IMR-90 (cell line): ENCODE results near the gene UBL7. TPM values are rescaled to one million over a fixed set of nuclear protein-coding genes. Genes with fewer than 3 reads are reported as not detected.
A peak's percentile ranks its signal among the peaks of the same experiment; 100 is the strongest.

Experiments
- ATAC-seq: fragments of 200-7000 bp; cut with Tn5 transposase; 2 replicates; pipeline ENCODE4 v1.9.1; 2020; ENCODE audit warnings: low read depth, mild to moderate bottlenecking, moderate library complexity
- BruUV-seq: library from RNA; stranded (reverse); fragments of 400-500 nt; replicated peaks from 2 replicates; lab custom pipeline; 2021; lab: Mats Ljungman, UMichigan
- CTCF ChIA-PET: fragments of 300-600 bp; formaldehyde crosslinking; extraction: SDS; loops from one replicate; lab custom pipeline; 2021; ENCODE audit warnings: antibody characterized with exemption; lab: Yijun Ruan, JAX
- POLR2A ChIA-PET: fragments of 300-600 bp; sonication (Branson Sonifier 250); formaldehyde crosslinking; loops from one replicate; lab custom pipeline; 2022; ENCODE audit warnings: antibody characterized with exemption; ENCODE audit not compliant: unreplicated experiment; lab: Charles Lee
- DNase-seq: peaks from one replicate; pipeline ENCODE4 v3.0.0; 2013
- H2AFZ ChIP-seq: replicated peaks from 2 replicates; pipeline ENCODE3; 2013; ENCODE audit warnings: low read length, mild to moderate bottlenecking; ENCODE audit not compliant: poor library complexity
- H2AK5ac ChIP-seq: 2 replicates; pipeline ENCODE4 v1.6.1; 2013; ENCODE audit warnings: low read depth, low read length, inconsistent platforms
- H2AK9ac ChIP-seq: replicated peaks from 2 replicates; pipeline ENCODE3; 2013; ENCODE audit warnings: mild to moderate bottlenecking, low read depth, low read length, moderate library complexity; ENCODE audit not compliant: poor library complexity
- H2BK120ac ChIP-seq: 2 replicates; pipeline ENCODE4 v1.6.1; 2013; ENCODE audit warnings: low read depth, low read length, inconsistent platforms
- H2BK15ac ChIP-seq: 3 replicates; pipeline ENCODE4 v1.6.1; 2013; ENCODE audit warnings: low read depth, low read length, inconsistent platforms
- H2BK20ac ChIP-seq: 2 replicates; pipeline ENCODE4 v1.6.1; 2013; ENCODE audit warnings: low read depth, mild to moderate bottlenecking, inconsistent platforms, low read length, moderate library complexity
- H2BK5ac ChIP-seq: 2 replicates; pipeline ENCODE4 v1.6.1; 2013; ENCODE audit warnings: mild to moderate bottlenecking, low read depth, low read length, inconsistent platforms; ENCODE audit not compliant: poor library complexity, severe bottlenecking
- H3K14ac ChIP-seq: replicated peaks from 2 replicates; pipeline ENCODE4 v1.6.1; 2013; ENCODE audit warnings: low read depth, low read length, inconsistent platforms
- H3K18ac ChIP-seq: 2 replicates; pipeline ENCODE4 v1.6.1; 2013; ENCODE audit warnings: low read depth, low read length, control low read depth
- H3K23ac ChIP-seq: 2 replicates; pipeline ENCODE4 v1.6.1; 2013; ENCODE audit warnings: low read depth, low read length, inconsistent platforms
- H3K27ac ChIP-seq: 2 replicates; pipeline ENCODE4 v1.5.1; 2013; ENCODE audit warnings: mild to moderate bottlenecking, control low read depth, low read length; ENCODE audit not compliant: insufficient read depth
- H3K27me3 ChIP-seq: 2 replicates; pipeline ENCODE4 v1.6.1; 2013; ENCODE audit warnings: low read length; ENCODE audit not compliant: control insufficient read depth, insufficient read depth
- H3K36me3 ChIP-seq: 2 replicates; pipeline ENCODE4 v1.6.1; 2013; ENCODE audit warnings: low read length, mixed read lengths; ENCODE audit not compliant: control insufficient read depth, insufficient read depth
- H3K4ac ChIP-seq: 2 replicates; pipeline ENCODE4 v1.6.1; 2013; ENCODE audit warnings: low read depth, low read length, inconsistent platforms
- H3K4me1 ChIP-seq: 2 replicates; pipeline ENCODE4 v1.6.1; 2013; ENCODE audit warnings: low read length, mixed read lengths; ENCODE audit not compliant: control insufficient read depth, insufficient read depth
- H3K4me2 ChIP-seq: 2 replicates; pipeline ENCODE4 v1.6.1; 2013; ENCODE audit warnings: low read depth, mild to moderate bottlenecking, control low read depth, low read length, moderate library complexity
- H3K4me3 ChIP-seq: 2 replicates; pipeline ENCODE4 v1.5.1; 2013; ENCODE audit warnings: low read depth, mild to moderate bottlenecking, control low read depth, low read length, moderate library complexity; ENCODE audit not compliant: insufficient read depth
- H3K56ac ChIP-seq: 2 replicates; pipeline ENCODE4 v1.6.1; 2013; ENCODE audit warnings: low read length, inconsistent platforms; ENCODE audit not compliant: insufficient read depth; ENCODE audit errors: extremely low read depth
- H3K79me1 ChIP-seq, 2 experiments: 2 replicates each; pipeline ENCODE4 v1.6.1; 2013; ENCODE audit warnings: low read length in 2 of 2, inconsistent platforms in 1 of 2, low read depth in 1 of 2
- H3K9ac ChIP-seq: 2 replicates; pipeline ENCODE4 v1.6.1; 2013; ENCODE audit warnings: low read depth, low read length, control low read depth
- H3K9me1 ChIP-seq: 2 replicates; pipeline ENCODE4 v1.6.1; 2013; ENCODE audit warnings: low read length, inconsistent platforms; ENCODE audit not compliant: insufficient read depth
- H3K9me3 ChIP-seq: 2 replicates; pipeline ENCODE4 v1.6.1; 2013; ENCODE audit warnings: low read length; ENCODE audit not compliant: control insufficient read depth, insufficient read depth
- H4K20me1 ChIP-seq: 2 replicates; pipeline ENCODE4 v1.6.1; 2013; ENCODE audit warnings: low read length, inconsistent platforms; ENCODE audit not compliant: insufficient read depth
- H4K5ac ChIP-seq: 2 replicates; pipeline ENCODE4 v1.6.1; 2013; ENCODE audit warnings: mild to moderate bottlenecking, low read depth, low read length, control low read depth
- H4K8ac ChIP-seq, 2 experiments: 2 replicates each; pipeline ENCODE4 v1.6.1; 2013; ENCODE audit warnings: low read depth in 2 of 2, low read length in 2 of 2, control low read depth in 1 of 2, inconsistent platforms in 1 of 2
- H4K91ac ChIP-seq: 2 replicates; pipeline ENCODE4 v1.6.1; 2013; ENCODE audit warnings: low read depth, low read length, inconsistent platforms; ENCODE audit not compliant: insufficient read depth
- BHLHE40 ChIP-seq: fragments of 150-350 bp; IDR thresholded peaks from 2 replicates; pipeline ENCODE4 v1.6.1; 2016; ENCODE audit warnings: mild to moderate bottlenecking, low read depth, low read length
- CEBPB ChIP-seq: IDR thresholded peaks from 2 replicates; pipeline ENCODE4 v1.6.1; 2012; ENCODE audit warnings: low read depth, low read length, improper control_type of control experiment
- CHD1 ChIP-seq: IDR thresholded peaks from 2 replicates; pipeline ENCODE4 v1.6.1; 2012; ENCODE audit warnings: low read depth, low read length, improper control_type of control experiment
- CTCF ChIP-seq: conservative IDR thresholded peaks from 2 replicates; pipeline ENCODE4 v1.5.1; 2012; ENCODE audit warnings: mild to moderate bottlenecking, low read depth, low read length, improper control_type of control experiment
- ELK1 ChIP-seq: fragments of 150-350 bp; IDR thresholded peaks from 2 replicates; pipeline ENCODE4 v1.6.1; 2016; ENCODE audit warnings: low read depth, mild to moderate bottlenecking, low read length, moderate library complexity, borderline replicate concordance
- FOS ChIP-seq: fragments of 150-350 bp; IDR thresholded peaks from 2 replicates; pipeline ENCODE4 v1.6.1; 2016; ENCODE audit warnings: low read depth, low read length
- MAZ ChIP-seq: IDR thresholded peaks from 2 replicates; pipeline ENCODE4 v1.6.1; 2012; ENCODE audit warnings: low read depth, mild to moderate bottlenecking, low read length, improper control_type of control experiment, moderate library complexity, borderline replicate concordance
- MXI1 ChIP-seq: IDR thresholded peaks from 2 replicates; pipeline ENCODE4 v1.6.1; 2012; ENCODE audit warnings: low read depth, mild to moderate bottlenecking, low read length, moderate library complexity, borderline replicate concordance
- NFE2L2 ChIP-seq: fragments of 150-350 bp; IDR thresholded peaks from 2 replicates; pipeline ENCODE4 v1.6.1; 2016; ENCODE audit warnings: low read depth, mild to moderate bottlenecking, low read length
- POLR2A ChIP-seq: IDR thresholded peaks from 2 replicates; pipeline ENCODE4 v1.6.1; 2012; ENCODE audit warnings: mild to moderate bottlenecking, low read depth, low read length
- RAD21 ChIP-seq: IDR thresholded peaks from 2 replicates; pipeline ENCODE4 v1.6.1; 2012; ENCODE audit warnings: low read length, improper control_type of control experiment
- RCOR1 ChIP-seq: IDR thresholded peaks from 2 replicates; pipeline ENCODE4 v1.6.1; 2012; ENCODE audit warnings: mild to moderate bottlenecking, low read length, improper control_type of control experiment; ENCODE audit not compliant: insufficient replicate concordance
- RFX5 ChIP-seq: IDR thresholded peaks from 2 replicates; pipeline ENCODE4 v1.8.0; 2012; ENCODE audit warnings: low read depth, mild to moderate bottlenecking, low read length, moderate library complexity
- SMC3 ChIP-seq: fragments of 150-350 bp; IDR thresholded peaks from 2 replicates; pipeline ENCODE4 v1.6.1; 2016; ENCODE audit warnings: low read depth, mild to moderate bottlenecking, antibody characterized with exemption, low read length, moderate library complexity
- WGBS, 2 experiments: methylation state at CpG; one replicate each; pipeline versions ENCODE4 v1.1.5 to v1.1.7; 2013; ENCODE audit warnings: missing lambda C conversion rate in 2 of 2; ENCODE audit not compliant: insufficient read length in 1 of 2; ENCODE audit errors: extremely low coverage in 2 of 2; 5-methylcytosine and 5-hydroxymethylcytosine counted together
- dilution Hi-C: fragments of 300-500 bp; cut with HindIII; formaldehyde crosslinking; loops from one replicate; pipeline ENCODE4 v1.14.3; 2018; ENCODE audit warnings: low sequenced_read_pairs; ENCODE audit not compliant: unreplicated experiment
- in situ Hi-C: fragments of 300-500 bp; cut with MboI; formaldehyde crosslinking; loops from 3 replicates; pipeline ENCODE4 v1.14.3; 2019; ENCODE audit warnings: low sequenced_read_pairs, inconsistent platforms, mixed read lengths
- intact Hi-C: fragments of 100-400 bp; cut with micrococcal nuclease; formaldehyde crosslinking; loops from 2 replicates; pipeline ENCODE4 v1.10.0; 2022
- polyA plus RNA-seq, 3 experiments: library from polyadenylated mRNA; depleted of rRNA; stranded (reverse); fragments of >200 nt; gene quantifications; 2 replicates each; pipeline ENCODE4 v1.2.3, GENCODE V29; 2012; ENCODE audit warnings: low replicate concordance in 1 of 3
- total RNA-seq: library from RNA; depleted of rRNA; stranded (reverse); fragments of >200 nt; gene quantifications from 2 replicates; pipeline ENCODE4 v1.2.3, GENCODE V29; 2012
- TF ChIP-seq, protein P1 (sequence below): fragments of 150-350 bp; IDR thresholded peaks from 2 replicates; pipeline ENCODE4 v1.6.1; 2017; ENCODE audit warnings: mild to moderate bottlenecking, antibody characterized with exemption, low read length, low read depth

UBL7 gene
- total and polyA plus RNA-seq, 2 of the 4 experiments (the other 2 are of a cell fraction), result 68.1 to 78.4 TPM

GRCh38 chr15:74427607-74428441 is 33.1 kb downstream of the UBL7 start:
- Histone ChIP-seq H4K8ac (no peak overlapping the region), H2AFZ (no peak overlapping the region), H3K14ac (no peak overlapping the region), H4K5ac (no peak overlapping the region), H3K23ac (no peak overlapping the region), H2BK15ac (no peak overlapping the region), H3K9ac (no peak overlapping the region), H3K27me3 (no peaks in the 10 kb centered on the region), H3K4me1 (peaks cover 31% of the 10 kb centered on the region), H2AK5ac (no peak overlapping the region), H2BK5ac (no peak overlapping the region), H3K4ac (no peak overlapping the region), H3K18ac (no peak overlapping the region), H2BK20ac (no peak overlapping the region), H3K36me3 (no peaks in the 10 kb centered on the region), H3K4me2 (no peak overlapping the region), H3K56ac (no peak overlapping the region), H2BK120ac (no peak overlapping the region), H3K9me1 (peaks cover 47% of the 10 kb centered on the region), H3K4me3 (no peak overlapping the region), H3K27ac (no peak overlapping the region), H3K79me1 (peaks cover 15 to 91% of the 10 kb centered on the region in 2 experiments; a peak in 3 of 4 replicates), H4K20me1 (peaks cover 50% of the 10 kb centered on the region), H2AK9ac (peak overlapping the region; percentile 65), H3K9me3 (no peaks in the 10 kb centered on the region), H4K91ac (no peak overlapping the region)
- dilution Hi-C loops, result no loop called here
- in situ Hi-C loops, result no loop called here
- ChIA-PET CTCF (no interaction called here), POLR2A (no interaction called here)
- DNase-seq, result no peak
- ATAC-seq, result no peak
- intact Hi-C loops, result no loop called here
- WGBS, 2 experiments, result 88% methylated on average over 5 of the region's 9 CpGs; no CpG with 5 or more reads in 1 of the 2 experiments
- BruUV-seq, result no TSS peak
- no peak for TF ChIP-seq POLR2A
- no peak for TF ChIP-seq RAD21
- TF ChIP-seq MXI1, result no peak
- TF ChIP-seq, protein P1, sequence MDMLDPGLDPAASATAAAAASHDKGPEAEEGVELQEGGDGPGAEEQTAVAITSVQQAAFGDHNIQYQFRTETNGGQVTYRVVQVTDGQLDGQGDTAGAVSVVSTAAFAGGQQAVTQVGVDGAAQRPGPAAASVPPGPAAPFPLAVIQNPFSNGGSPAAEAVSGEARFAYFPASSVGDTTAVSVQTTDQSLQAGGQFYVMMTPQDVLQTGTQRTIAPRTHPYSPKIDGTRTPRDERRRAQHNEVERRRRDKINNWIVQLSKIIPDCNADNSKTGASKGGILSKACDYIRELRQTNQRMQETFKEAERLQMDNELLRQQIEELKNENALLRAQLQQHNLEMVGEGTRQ, result no peak
- TF ChIP-seq SMC3, result no peak
- TF ChIP-seq CTCF, result no peak
- TF ChIP-seq RCOR1, result no peak
- TF ChIP-seq ELK1, result no peak
- no peak for TF ChIP-seq BHLHE40
- no peak for TF ChIP-seq RFX5
- TF ChIP-seq FOS, result no peak
- no peak for TF ChIP-seq CHD1
- no peak for TF ChIP-seq CEBPB
- no peak for TF ChIP-seq NFE2L2
- no peak for TF ChIP-seq MAZ
